HEK293 (cell line): Measurements from ENCODE around the gene KCTD6.
A peak's percentile ranks its signal among the peaks of the same experiment; 100 is the strongest.

Source experiments
- BCL11B ChIP-seq: fragments of 450-650 bp; formaldehyde crosslinking; IDR thresholded peaks from 2 replicates; pipeline ENCODE4 v1.5.1; 2016; ENCODE audit warnings: low read depth, missing biosample characterization, missing genetic modification characterization
- ELK4 ChIP-seq: IDR thresholded peaks from 2 replicates; pipeline ENCODE4 v1.6.1; 2011; ENCODE audit warnings: mild to moderate bottlenecking, low read depth, low read length, borderline replicate concordance
- KLF1 ChIP-seq: fragments of 450-650 bp; formaldehyde crosslinking; IDR thresholded peaks from 2 replicates; pipeline ENCODE4 v1.5.1; 2016; ENCODE audit warnings: missing biosample characterization, missing genetic modification characterization
- PBX3 ChIP-seq: sonication (generic); formaldehyde crosslinking; IDR thresholded peaks from 2 replicates; pipeline ENCODE4 v1.8.1; 2022; ENCODE audit warnings: mild to moderate bottlenecking, moderate library complexity, missing genetic modification reagents
- PRDM4 ChIP-seq: fragments of 450-650 bp; formaldehyde crosslinking; IDR thresholded peaks from 2 replicates; pipeline ENCODE4 v1.5.1; 2017; ENCODE audit warnings: missing biosample characterization, missing genetic modification characterization
- SALL2 ChIP-seq: fragments of 450-650 bp; formaldehyde crosslinking; IDR thresholded peaks from 2 replicates; pipeline ENCODE4 v1.5.0; 2017; ENCODE audit warnings: missing biosample characterization, mild to moderate bottlenecking, missing genetic modification characterization, borderline replicate concordance
- SCRT2 ChIP-seq: fragments of 450-650 bp; formaldehyde crosslinking; IDR thresholded peaks from 2 replicates; pipeline ENCODE4 v1.5.1; 2016; ENCODE audit warnings: missing biosample characterization, missing genetic modification characterization
- YY2 ChIP-seq: fragments of 450-650 bp; formaldehyde crosslinking; IDR thresholded peaks from 2 replicates; pipeline ENCODE4 v1.5.1; 2016; ENCODE audit warnings: missing biosample characterization, missing genetic modification characterization
- ZBTB1 ChIP-seq: fragments of 450-650 bp; formaldehyde crosslinking; IDR thresholded peaks from 2 replicates; pipeline ENCODE4 v1.5.1; 2016; ENCODE audit warnings: missing biosample characterization, missing genetic modification characterization
- ZBTB44 ChIP-seq: fragments of 450-650 bp; IDR thresholded peaks from 2 replicates; pipeline ENCODE4 v1.5.1; 2018; ENCODE audit warnings: missing biosample characterization, mild to moderate bottlenecking, missing genetic modification characterization
- ZFHX2 ChIP-seq: fragments of 450-650 bp; formaldehyde crosslinking; conservative IDR thresholded peaks from 2 replicates; pipeline ENCODE4 v1.5.1; 2016; ENCODE audit warnings: missing biosample characterization, missing genetic modification characterization
- ZNF2 ChIP-seq: fragments of 450-650 bp; formaldehyde crosslinking; IDR thresholded peaks from 2 replicates; pipeline ENCODE4 v1.5.1; 2016; ENCODE audit warnings: missing biosample characterization, missing genetic modification characterization
- ZNF221 ChIP-seq: fragments of 450-650 bp; formaldehyde crosslinking; IDR thresholded peaks from 2 replicates; pipeline ENCODE4 v1.5.1; 2017; ENCODE audit warnings: missing biosample characterization, missing genetic modification characterization, borderline replicate concordance
- ZNF26 ChIP-seq: fragments of 450-650 bp; formaldehyde crosslinking; IDR thresholded peaks from 2 replicates; pipeline ENCODE4 v1.5.1; 2016; ENCODE audit warnings: missing biosample characterization, missing genetic modification characterization
- ZNF274 ChIP-seq, 2 experiments: fragments of 200-500 bp in 1 of 2; fragments of 450-650 bp in 1 of 2; sonication (Bioruptor generic) in 1 of 2; formaldehyde crosslinking in 1 of 2; IDR thresholded peaks; 2 replicates each; pipeline versions ENCODE4 v1.5.1 to v1.6.1; 2014 to 2016; ENCODE audit warnings: borderline replicate concordance in 1 of 2, inconsistent platforms in 1 of 2, low read length in 1 of 2, missing biosample characterization in 1 of 2, missing genetic modification characterization in 1 of 2
- ZNF394 ChIP-seq: fragments of 450-650 bp; formaldehyde crosslinking; IDR thresholded peaks from 2 replicates; pipeline ENCODE4 v1.5.1; 2016; ENCODE audit warnings: missing biosample characterization, missing genetic modification characterization, mild to moderate bottlenecking, moderate library complexity, borderline replicate concordance
- ZNF398 ChIP-seq: fragments of 450-650 bp; formaldehyde crosslinking; IDR thresholded peaks from 2 replicates; pipeline ENCODE4 v1.5.1; 2017; ENCODE audit warnings: missing biosample characterization, missing genetic modification characterization
- ZNF555 ChIP-seq: fragments of 450-650 bp; formaldehyde crosslinking; conservative IDR thresholded peaks from 2 replicates; pipeline ENCODE4 v1.5.1; 2017; ENCODE audit warnings: missing biosample characterization, mild to moderate bottlenecking, missing genetic modification characterization, inconsistent platforms
- ZNF626 ChIP-seq: fragments of 450-650 bp; sonication (Bioruptor Pico); formaldehyde crosslinking; IDR thresholded peaks from 2 replicates; pipeline ENCODE4 v1.5.1; 2018; ENCODE audit warnings: missing biosample characterization, missing genetic modification characterization, inconsistent platforms
- ZSCAN18 ChIP-seq: fragments of 450-650 bp; formaldehyde crosslinking; IDR thresholded peaks from 2 replicates; pipeline ENCODE4 v1.5.1; 2016; ENCODE audit warnings: missing biosample characterization, missing genetic modification characterization

The KCTD6 gene

GRCh38 chr3:58463181-58463941, 28.5 kb upstream of the KCTD6 start (continued):
- no peak for TF ChIP-seq ZNF274 (IDR thresholded peaks at IDR 0.05; ENCODE audit: low read length)
- no peak for TF ChIP-seq ZNF274 (tag by site-specific recombination; IDR thresholded peaks at IDR 0.05; ENCODE audit: borderline replicate concordance)
- TF ChIP-seq ZFHX2 (tag by site-specific recombination), result no peak
- TF ChIP-seq ZNF221, result no peak
- TF ChIP-seq ZNF394 (tag by site-specific recombination), result no peak
- TF ChIP-seq ZNF555, result no peak
- no peak for TF ChIP-seq ZBTB44 (tag by site-specific recombination)
- TF ChIP-seq ZBTB1 (tag by site-specific recombination), result no peak
- no peak for TF ChIP-seq SALL2 (tag by site-specific recombination)
- peak; percentile 35; the same call in 1 of the 2 replicates for TF ChIP-seq ZNF398 (tag by site-specific recombination)
- no peak for TF ChIP-seq ZSCAN18
- no peak for TF ChIP-seq SCRT2 (tag by site-specific recombination)
- TF ChIP-seq PRDM4 (tag by site-specific recombination), result no peak
- TF ChIP-seq PBX3 (CRISPR knock-in tag), result no peak
- no peak for TF ChIP-seq ELK4
- TF ChIP-seq KLF1 (tag by site-specific recombination), result no peak
- no peak for TF ChIP-seq ZNF2
- TF ChIP-seq BCL11B (tag by site-specific recombination), result no peak
- no peak for TF ChIP-seq ZNF26 (tag by site-specific recombination)
- no peak for TF ChIP-seq YY2 (tag by site-specific recombination)
- TF ChIP-seq ZNF626, result no peak
